Vagina (tissue), 2 donors: ENCODE results near the gene PRKAG2.

ENCODE experiments used
- CTCF ChIP-seq, 3 experiments: fragments of 450-650 bp in 2 of 3; fragments of 200-600 bp in 1 of 3; sonication (generic) in 1 of 3; IDR thresholded peaks; one replicate each; pipeline ENCODE4 v1.5.1; 2017 to 2019; ENCODE audit warnings: antibody characterized with exemption in 3 of 3, mild to moderate bottlenecking in 2 of 3, moderate library complexity in 2 of 3
- POLR2AphosphoS5 ChIP-seq, 2 donors: sonication (generic); formaldehyde crosslinking; IDR thresholded peaks; one replicate each; pipeline ENCODE4 v1.9.0; 2017; ENCODE audit warnings: antibody characterized with exemption in 2 of 2, mild to moderate bottlenecking in 2 of 2, low read depth in 1 of 2; ENCODE audit not compliant: insufficient read depth in 1 of 2

DNA sequence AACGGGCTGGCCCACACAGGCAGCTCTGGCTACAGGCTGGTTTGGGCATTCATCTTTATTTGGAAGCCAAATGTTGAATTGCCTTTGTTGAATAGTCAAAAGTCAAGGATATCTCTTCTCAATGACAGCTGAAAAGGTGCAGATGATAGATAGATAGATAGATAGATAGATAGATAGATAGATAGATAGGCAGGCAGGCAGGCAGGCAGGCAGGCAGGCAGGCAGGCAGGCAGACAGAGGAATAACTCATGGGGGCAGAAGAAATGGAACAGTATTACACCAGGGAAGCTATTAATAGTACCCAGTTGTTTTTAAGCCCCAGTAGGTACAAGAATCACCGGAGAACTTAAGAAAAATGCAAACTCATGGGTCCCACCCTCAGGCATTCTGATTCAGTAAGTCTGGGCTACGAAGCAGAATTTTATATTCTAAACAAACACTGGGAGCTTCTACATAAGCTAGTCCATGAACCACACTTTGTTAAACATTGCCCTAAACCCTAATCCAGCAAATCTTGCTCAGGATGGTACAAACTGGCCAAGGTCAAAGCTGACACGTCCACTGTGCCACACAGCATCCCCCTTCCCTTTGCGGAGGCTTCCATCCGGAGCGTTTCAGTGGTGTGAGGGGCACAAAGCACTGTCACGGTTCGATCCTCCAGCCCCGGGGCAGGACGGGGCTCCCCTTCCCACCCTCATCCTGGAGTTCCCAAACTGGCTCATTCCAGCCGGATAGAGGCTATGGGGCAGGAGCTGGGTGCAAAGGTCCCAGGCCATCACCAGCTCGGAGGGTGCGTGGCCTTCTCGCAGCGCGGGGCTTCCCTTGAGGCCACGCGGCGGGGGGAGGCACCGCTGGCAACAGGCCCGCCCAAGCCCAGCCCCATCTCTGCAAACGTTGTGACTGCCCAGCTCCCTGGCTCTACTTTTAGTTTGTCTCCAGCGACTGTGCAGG, 6.7 kb downstream of the PRKAG2 start:
- TF ChIP-seq CTCF (IDR thresholded peaks at IDR 0.05) (no peak), POLR2AphosphoS5 (IDR thresholded peaks at IDR 0.05; ENCODE audit: insufficient read depth in 1 of 2, low read depth in 1 of 2) (no peak)
